NCI-H2171 treated with DMSO at 0.1 percent for 48 hours (cell line): Measurements from ENCODE around the gene ZDHHC1.

Experiments used
- DNase-seq: peaks from one replicate; lab custom pipeline; 2025; lab: John Stamatoyannopoulos, UW

ZDHHC1 gene, protein sequence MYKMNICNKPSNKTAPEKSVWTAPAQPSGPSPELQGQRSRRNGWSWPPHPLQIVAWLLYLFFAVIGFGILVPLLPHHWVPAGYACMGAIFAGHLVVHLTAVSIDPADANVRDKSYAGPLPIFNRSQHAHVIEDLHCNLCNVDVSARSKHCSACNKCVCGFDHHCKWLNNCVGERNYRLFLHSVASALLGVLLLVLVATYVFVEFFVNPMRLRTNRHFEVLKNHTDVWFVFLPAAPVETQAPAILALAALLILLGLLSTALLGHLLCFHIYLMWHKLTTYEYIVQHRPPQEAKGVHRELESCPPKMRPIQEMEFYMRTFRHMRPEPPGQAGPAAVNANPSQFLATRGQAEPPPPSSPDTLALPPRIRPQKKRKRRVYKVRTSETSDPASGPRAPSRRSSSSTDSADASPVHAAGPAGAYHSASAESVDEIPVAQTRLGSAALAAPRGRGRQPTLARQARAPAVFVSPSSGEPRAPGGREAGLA

DNA sequence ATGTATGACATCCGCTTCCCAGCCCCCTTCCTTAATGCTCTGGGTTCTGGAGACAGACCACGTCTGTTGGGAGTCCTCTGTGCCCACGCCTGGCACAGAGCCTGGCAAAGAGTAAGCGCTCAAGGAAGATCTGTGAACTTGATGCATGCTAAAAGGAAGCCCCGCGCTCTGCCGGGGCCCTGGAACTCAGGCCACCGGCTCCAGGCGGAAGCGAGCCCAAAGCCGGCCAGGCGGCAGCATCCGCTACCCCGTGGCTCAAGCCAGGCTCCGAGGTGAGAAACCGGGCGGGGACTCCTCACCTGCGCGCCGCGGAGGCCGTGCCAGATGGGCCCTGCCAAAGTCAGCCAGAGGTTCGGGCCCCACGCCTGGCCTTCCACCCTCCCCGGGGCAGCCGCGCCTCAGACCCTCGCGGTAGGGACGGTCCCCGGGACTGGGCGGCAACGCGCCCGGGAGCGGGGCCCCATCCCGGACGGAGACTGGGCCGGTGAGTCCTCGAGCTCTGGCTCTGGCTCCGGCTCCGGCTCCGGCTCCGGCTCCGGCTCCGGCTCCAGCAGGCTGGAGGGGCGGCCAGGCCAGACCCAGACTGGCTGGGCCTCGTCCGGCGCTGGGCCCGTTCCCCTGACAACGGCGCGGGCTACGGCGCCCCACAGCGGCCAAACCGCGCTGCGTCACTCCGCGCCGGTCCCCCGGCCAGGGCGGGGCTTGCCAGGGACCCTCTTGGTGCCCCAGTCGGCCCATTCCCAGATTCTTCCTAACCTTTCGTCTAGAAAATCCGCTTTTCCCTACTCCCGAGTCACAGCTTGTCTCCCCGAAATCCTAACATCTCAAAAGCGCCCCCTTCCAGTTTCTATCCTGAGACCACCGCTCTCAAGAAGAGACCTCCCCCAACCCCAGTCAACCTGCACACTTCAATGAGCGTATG, at the start of gene ZDHHC1:
TSS of gene ZDHHC1 (minus strand) at position 606 of the 922 bp plus-strand sequence. CDS start 8,702 bp downstream, outside the sequence.
- DNase-seq, result peak; percentile 46

DNA sequence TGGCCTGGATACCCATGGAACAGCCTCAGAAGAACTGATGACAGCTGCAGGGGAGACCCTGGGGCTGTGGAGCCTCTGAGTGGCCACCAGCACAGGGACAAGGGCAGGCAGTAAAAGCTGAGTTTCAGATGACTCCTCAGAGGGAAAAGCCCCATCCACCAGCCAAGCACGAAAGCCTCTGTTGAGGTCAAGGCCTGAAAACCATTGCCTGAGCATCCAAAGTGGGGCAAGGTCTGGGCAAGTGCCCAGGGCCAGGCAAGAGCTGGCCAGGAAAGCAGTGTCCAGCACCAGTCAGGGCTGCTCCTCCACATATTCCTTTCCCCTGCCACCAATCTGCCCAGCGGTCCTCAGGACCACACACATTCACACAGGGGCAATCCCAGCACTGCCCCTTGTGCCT, 48.3 kb upstream of the ZDHHC1 start:
- DNase-seq, result no peak

DNA sequence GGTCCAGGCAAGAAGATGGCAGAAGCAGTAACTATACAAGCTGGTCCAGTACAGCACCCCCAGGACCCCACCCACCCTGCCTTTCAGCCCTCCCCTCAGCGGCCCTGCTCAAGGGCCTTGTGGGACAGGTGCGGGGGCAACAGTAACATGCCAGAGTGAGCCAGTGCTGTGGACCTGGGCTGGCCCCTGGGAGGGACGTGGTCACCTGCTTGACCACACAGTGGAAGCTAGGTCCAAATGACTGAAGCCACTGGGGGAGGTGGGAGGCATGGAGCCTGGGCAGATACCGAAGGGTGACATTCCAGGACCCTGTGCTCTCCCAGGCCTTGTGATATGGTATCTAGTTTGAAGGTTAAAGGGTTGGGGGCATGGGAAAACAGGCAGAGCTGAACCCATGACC, 47.4 kb upstream of the ZDHHC1 start:
- DNase-seq, result no peak

DNA sequence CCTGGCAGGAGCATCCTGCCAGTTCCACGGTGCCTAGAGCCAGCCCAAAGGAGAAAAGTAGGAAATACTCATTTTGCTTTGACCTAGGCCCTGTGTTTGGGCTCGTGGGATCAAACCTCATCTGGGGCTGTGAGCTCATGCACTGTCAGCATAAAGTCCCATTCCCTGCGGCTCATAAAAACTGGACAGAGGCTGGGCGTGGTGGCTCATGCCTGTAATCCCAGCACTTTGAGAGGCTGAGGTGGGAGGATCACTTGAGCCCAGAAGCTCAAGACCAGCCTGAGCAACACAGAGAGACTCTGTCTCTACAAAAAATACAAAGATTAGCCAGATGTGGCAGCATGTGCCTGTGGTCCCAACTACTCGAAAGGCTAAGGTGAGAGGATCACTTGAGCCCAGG, 46.8 kb upstream of the ZDHHC1 start:
- no peak for DNase-seq

DNA sequence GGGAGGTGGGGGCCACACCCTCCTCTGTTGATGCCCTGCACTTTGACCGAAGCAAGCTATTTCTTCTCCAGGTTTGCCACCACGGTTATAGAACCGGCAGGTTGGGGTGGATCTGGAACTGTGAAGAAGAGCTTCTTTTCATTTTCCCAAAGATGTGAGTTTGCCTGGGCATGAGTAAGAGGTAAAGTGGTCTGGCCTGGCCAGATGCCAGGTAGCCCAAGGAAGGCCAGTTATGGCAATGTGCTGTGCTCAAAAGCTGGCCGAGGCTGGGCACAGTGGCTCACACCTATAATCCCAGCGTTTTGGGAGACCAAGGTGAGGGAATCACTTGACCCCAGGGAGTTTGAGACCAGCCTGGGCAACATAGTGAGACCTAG, 46.0 kb upstream of the ZDHHC1 start:
- no peak for DNase-seq

DNA sequence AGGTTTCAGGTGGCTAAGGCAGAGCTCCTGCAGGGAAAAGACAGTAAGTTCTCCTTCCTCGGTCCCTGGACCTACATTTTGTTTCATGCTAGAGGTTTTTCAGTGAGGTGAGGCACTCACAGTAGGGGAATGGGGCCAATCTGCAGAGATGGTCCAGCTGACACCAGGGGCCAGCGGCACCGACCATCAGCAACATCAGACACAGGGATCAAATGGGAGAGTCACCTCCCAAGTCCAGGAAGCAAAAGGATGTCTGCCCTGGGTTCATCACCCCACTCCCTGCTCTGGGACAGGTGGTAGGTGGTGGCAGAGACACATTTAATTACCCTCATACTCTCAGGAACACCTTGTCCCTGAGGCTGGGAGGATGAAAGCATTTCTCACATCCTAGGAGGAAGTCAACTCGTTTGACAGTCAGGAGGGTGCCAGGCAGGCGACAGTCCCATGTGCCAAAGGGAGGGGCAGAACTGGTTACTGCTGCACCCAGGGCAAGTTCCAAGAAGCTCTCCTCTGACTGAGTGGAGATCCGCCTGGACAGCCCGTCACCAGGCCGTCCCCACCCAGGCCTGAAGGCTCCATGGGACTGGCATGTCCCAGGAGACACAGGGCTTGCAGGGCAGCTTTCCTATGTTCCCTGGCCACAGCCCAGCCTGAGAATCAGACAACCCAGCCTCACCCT, 45.5 kb upstream of the ZDHHC1 start:
- DNase-seq, result no peak

DNA sequence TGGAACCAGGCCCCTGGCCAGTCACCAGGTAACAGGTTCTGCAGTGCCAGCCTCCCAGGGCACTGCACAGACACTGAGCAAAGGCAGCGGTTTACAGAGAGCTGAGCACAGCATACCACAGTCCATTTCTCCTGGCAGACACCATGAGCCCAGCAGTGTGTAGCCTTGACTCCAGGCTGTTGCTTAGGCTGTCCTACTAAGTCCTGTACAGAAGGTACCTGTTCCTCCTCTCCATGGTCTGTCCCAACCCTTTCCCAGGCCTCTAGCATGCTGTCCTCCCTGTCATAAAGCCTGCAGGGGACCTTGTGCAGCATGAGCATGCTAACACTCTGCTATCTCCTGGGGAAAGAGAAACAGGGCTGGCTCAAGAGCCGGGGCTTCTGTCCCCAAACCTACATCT, 44.7 kb upstream of the ZDHHC1 start:
- no peak for DNase-seq

DNA sequence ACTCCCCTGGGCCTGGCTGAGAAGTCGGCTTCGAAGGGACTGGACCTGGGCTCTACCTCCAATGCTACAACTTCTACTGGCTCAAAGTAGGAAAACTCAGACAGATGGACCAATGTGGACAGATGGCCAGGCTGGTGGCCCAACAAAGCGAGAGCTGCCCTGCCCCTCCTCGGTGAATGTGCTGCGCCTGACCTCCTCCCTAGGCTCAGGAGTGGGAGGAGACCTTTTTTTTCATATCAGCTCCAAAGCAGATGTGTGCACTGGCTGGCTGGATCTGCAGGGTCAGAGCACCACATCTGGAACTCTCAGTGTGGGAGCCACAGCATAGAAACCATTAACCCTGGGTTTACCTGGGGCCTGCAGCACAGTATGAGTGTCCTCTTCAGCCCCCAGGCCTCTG, 43.9 kb upstream of the ZDHHC1 start:
- DNase-seq, result no peak

DNA sequence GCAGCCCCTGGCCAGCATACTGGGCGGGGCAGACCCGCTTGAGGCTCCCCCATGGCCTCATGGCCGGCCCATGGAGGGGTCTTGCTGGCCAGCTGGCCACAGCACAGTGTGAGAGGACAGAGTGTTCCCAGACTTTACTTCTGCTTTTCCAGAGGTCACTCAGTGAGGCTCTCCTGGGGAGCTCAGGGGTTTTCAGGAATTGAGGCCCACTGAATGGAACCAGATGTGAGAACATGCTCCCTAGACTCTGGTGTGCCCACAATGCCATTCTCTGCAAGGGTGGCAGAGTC, 43.5 kb upstream of the ZDHHC1 start:
- DNase-seq, result no peak

DNA sequence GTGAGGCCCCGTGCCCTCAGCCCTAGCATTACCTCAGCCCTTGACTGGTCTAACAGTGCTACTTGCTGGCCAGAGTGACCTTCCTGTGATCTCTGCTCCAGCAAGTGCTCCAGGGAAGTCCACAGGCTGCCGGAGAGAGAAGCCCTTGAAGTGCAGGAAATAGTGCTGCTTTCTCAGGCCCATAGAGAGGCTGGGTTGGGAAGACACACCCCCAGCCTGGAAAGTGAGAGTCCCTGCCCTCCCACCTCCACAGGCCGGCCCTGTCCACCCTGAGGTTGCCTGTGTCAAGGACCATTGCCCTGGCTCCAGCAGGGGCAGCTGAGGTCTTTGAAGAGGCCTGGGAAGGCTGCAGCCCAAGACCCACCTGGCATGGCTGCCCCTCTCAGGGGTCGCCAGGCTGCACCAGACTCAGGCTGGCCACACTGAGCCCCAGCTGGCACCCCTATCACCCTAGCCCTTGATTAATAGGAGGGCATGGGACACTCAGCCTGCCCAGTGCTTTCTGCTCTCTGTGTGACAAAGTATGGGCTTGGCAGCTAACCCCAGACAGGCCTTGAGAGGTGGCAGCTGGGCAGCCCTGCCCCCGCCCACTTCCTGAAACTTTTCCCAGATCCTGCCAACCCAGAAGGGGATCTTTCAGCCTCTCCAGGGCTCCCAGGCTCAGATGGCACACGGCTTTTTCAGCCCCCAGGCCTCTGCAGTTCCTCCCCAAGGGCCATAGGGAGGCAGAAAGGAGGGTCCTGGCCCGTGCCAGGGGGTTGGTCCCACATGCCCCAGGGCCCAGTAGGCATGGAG, 43.0 kb upstream of the ZDHHC1 start:
- peak; percentile 24 for DNase-seq

DNA sequence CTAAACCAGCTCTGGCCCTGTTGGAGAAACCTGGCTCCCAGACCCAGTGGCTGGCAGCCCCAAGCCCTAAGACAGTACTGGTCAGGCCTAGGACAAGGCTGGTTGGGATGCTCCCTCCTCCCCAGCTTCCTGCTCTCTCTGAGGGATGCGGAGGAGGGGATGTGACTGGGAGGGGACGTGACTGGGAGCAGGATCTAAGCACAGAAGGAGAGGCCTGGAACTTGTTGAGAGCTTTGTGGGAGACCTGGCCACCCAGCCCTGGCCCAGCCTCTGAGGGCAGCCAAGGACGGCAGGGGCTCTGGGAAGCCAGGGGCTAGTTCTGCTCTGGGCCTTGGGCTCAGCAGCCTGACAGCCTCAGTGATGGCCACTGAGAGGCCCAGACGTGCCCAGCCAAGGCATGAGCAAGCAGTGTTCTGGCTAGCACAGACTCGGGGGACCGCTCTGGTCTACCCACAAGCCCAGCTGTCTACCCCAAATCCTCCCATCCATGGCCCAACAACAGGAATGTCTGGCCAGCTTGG, 41.9 kb upstream of the ZDHHC1 start:
- DNase-seq, result no peak

DNA sequence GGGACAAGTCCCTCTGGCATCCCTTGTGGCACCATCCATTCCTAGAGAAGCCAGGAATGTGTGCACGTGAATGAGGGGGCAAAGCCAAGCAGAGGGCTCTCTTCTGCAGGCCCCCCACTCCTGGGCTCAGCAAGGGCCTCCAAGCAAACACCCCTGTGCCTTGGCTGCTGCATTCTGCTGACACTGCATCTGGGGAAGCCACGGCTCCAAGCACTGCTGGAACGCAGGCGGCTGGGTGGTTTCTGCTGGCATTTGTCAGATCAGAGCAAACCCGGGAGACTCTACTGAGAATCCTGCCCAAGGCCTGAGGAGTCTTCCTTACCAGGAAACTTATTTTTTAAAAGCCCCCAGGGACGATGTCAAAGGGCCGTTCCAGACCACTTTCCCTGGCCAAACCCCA, 41.3 kb upstream of the ZDHHC1 start:
- DNase-seq, result peak; percentile 28

DNA sequence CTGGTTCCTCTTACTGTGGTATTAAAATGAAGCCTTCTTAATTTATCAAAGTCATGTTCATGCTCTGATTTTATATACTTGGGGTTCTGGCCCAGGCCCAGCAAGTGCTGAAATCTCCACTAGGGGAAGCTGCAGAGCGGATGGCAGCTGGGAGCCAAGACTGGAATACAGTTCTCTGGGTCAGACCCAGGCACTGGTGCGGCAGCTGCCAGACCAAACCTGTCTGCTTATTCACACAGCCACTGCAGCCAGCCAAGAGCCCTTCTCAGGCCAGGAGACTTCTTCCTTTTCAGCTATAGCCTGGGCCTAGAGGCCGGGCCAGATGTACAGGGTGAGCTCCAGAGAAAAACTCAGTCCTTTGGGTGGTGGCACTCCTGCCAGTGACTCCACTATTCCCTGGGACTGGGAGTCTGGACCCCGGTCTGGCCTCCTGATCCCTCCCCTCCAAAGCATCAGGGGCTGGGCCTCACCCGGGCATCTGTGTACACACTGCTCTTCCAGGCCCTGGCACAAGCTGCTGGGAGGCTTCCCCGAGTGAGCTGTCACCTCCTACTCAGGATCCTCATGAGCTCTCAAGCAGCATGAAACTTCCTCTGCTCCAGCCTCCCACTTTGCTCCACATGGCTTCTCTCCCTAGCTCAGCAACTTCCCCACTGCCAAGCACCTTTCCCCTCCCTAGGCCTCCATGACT, 40.3 kb upstream of the ZDHHC1 start:
- no peak for DNase-seq

DNA sequence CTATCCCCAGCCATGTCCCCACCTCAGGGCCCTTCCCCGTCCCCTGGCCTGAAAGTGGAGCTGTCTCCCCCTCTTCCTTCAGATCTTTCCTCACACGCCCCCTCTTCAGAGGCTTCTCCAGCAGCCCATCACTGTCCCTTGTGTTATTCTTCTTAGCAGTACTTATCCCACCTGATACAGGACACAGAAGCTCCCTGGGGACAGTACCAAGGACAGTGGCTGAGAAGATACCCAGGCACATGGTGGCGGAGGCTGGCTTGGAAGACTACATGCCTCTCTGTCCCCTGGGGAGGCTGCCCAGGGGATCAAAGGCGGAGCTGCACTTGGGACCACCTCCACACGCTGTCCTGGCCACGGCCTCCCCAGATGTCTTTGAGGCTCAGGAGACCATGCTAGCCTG, 38.6 kb upstream of the ZDHHC1 start:
- DNase-seq, result no peak

DNA sequence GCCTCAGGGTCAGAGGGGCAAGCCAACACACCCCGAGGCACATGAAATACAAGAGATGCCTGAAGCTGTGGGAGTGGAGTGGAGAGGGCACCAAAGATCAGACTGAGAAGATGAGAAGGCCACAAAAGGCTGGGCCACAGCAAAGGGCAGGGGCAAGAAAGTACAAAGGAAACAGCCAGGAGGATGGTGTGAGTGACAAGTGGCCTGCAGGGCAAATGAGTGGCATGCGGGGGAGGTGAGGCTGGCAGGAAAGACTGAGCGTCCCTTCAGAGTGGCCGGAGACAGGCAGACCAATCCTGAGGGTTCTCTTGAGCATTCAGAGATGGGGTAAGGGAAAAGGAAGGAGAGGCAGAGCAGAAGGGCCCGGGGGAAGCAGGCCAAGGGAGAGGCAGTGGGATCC, 37.8 kb upstream of the ZDHHC1 start:
- no peak for DNase-seq

DNA sequence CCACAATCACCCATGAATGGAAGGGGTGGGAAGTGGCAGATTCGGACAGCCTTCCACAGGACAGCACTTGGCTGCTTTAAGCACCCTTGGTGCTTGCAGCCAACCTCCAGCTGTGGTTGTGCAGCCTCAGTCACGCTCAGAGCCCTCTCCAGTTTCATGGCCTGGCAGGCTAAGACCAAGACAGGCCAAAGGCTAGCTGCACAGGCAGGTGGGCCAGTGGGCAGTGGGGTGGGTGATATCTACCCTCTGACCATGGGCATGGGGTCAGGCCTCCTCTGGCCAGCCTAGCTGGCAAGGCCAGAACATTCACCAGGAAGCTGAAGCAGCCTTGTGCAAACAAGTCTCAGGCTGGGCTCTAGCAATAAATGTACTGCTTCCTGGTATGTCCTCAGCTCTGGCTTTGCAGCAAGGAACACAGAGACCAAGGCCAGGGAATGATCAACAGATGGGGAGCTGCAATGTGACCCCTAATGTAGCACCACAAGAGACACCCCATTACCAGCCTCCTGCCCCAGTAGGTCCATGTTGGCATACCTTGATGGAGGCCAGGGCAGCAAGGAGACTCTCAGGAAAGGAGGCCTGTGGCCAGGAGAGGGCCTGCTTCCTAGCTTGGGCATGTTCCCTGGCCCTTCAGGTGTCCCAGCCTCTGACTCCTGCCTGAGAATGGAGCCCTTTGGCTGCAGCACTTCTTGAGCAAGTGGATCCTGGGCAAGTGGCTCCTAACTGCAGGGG, 35.6 kb upstream of the ZDHHC1 start:
- no peak for DNase-seq

DNA sequence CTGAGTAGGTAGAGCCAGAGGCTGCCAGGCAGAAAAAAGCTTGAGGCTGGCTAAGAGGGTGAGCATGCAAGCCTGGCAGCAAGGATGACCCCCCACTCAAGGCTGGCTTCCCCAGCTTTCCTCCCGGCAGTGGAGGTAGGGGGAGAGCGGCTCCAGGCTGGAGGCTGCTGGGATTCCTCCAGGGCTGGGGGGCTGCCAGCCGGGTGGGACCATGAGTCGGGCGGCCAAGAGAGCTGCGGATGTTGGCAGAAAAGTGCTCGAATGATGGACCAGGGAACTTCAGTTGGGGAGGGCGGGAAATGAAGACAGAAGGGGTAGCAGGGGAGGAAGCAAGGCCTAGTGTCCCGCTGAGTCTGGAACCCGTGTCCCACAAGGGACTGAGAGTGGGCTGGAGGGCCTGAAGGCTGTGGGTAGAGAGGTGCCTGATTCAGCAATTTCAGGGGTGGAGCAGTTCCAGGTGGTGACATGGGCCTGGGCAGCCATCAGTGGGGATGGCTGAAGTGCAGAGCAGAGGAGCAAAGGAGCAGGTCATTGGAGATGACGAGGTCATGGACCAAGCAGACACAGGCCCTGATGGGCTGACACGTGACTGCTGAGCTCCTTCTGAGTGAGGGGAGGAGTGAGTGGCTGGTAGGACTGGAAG, 34.9 kb upstream of the ZDHHC1 start:
- no peak for DNase-seq

DNA sequence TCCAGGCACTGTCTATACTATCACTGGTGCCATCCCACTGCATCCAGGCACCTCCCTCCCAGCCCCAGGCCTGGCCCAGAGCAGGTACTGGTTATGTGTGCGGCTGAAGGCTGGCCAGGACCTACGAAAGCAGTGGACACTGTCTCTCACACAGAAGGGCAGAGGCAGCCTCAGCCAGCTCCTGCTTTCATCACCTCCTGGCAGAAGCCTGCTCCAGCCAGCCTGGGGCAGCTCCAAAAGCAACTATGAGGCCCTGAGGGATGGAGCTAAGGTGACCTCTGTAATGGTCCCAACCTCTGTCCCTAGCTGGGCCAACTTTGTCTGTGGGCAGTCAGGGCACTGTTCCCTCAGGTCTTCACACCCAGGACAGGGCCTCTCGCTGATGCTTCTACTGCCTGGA, 33.5 kb upstream of the ZDHHC1 start:
- no peak for DNase-seq

DNA sequence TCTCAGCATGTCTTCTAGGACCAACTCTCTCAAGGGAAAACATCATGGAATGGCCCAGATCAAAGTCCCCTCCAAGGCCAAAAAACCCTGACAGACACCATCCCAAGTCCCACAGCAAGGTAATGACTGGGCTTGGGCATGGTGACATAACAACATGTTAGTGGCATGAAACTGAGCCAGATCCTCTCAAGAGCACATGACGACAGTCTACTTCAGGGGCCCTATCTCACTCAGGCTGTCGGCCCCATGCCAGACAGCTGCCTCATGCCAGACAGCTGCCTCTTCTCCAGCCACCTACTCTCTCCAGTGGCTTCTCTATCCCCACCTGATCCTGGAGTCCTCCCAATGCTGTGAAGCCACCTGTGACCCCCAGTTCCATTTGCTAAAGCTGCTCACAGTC, 33.1 kb upstream of the ZDHHC1 start:
- DNase-seq, result no peak

DNA sequence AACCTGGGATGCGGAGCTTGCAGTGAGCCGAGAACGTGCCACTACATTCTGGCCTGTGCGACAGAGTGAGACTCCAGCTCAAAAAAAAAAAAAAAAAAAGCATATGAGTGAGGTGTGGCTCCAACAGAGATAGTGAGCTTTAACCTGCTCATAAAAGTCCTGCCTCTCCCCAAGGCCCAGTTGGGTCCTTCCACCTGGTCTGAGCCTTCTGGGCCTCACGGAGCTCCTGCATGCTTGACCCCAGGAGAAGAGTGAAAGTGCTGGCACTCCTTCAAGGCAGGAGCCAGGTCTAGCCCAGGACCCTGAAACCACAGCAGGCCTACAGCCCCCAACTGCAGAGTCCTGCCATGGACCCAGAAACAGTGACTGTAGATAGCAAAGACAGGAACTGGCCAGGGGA, 32.3 kb upstream of the ZDHHC1 start:
- DNase-seq, result no peak
